Esophagus squamous epithelium (tissue), 4 donors: Measurements from ENCODE around the gene CYB561D1.

Experiments
- CTCF ChIP-seq, 6 experiments: fragments of 450-650 bp in 4 of 6; fragments of 200-600 bp in 2 of 6; sonication (generic) in 2 of 6; IDR thresholded peaks; one replicate each; pipeline ENCODE4 v1.5.1; 2016 to 2019; ENCODE audit warnings: antibody characterized with exemption in 6 of 6, mild to moderate bottlenecking in 4 of 6, moderate library complexity in 4 of 6
- POLR2A ChIP-seq, 4 donors: fragments of 450-650 bp; IDR thresholded peaks; one replicate each; pipeline ENCODE4 v1.6.1; 2017; ENCODE audit warnings: antibody characterized with exemption in 4 of 4, mild to moderate bottlenecking in 4 of 4, moderate library complexity in 3 of 4

- TF ChIP-seq CTCF (IDR thresholded peaks at IDR 0.05) (no peak), POLR2A (IDR thresholded peaks at IDR 0.05) (no peak)
These were observed 49.5 kb upstream of the CYB561D1 start for GRCh38 chr1:109444346-109444745.
